Measurements from ENCODE around the gene ATP2B3.

- TF ChIP-seq ZNF274 (IDR thresholded peaks at IDR 0.05; ENCODE audit: low read depth, low read length), result no peak
- no peak for TF ChIP-seq YY1 (IDR thresholded peaks at IDR 0.05; ENCODE audit: insufficient read depth, insufficient read length)
- TF ChIP-seq SUZ12 (IDR thresholded peaks at IDR 0.05; ENCODE audit: extremely low read depth, insufficient read depth, insufficient read length), result no peak
Measured at GRCh38 chrX:153569475-153569874, 52.0 kb downstream of the ATP2B3 start.

All from NT2/D1 (cell line).